HG02798 (cell line): Measurements from ENCODE around the gene FOXL2.
"Not testable (repeated sequence)": the region's sequence is repeated elsewhere in the genome, so short reads cannot be mapped to it uniquely, and the experiment has no call there.

Experiments used
- ATAC-seq: cut with Tn5 transposase; IDR thresholded peaks from one replicate; pipeline ENCODE4 v1.9.1; 2021; ENCODE audit warnings: mild to moderate bottlenecking; ENCODE audit not compliant: unreplicated experiment, poor library complexity

The FOXL2 gene

GRCh38 chr3:138935505-138935862 lies 11.5 kb downstream of the FOXL2 start:
- ATAC-seq, result no peak

- no peak for ATAC-seq
These were observed 12.8 kb downstream of the FOXL2 start for GRCh38 chr3:138933981-138934691.

GRCh38 chr3:138933068-138933668 lies 13.8 kb downstream of the FOXL2 start:
- ATAC-seq, result no peak

GRCh38 chr3:138928727-138929372 lies 18.1 kb downstream of the FOXL2 start:
- ATAC-seq, result no peak

GRCh38 chr3:138923531-138923994 lies 23.4 kb downstream of the FOXL2 start:
- ATAC-seq, result peak; percentile 89

GRCh38 chr3:138922400-138922799 lies 24.5 kb downstream of the FOXL2 start:
- not testable (repeated sequence) for ATAC-seq

- no peak for ATAC-seq
These were observed 25.3 kb downstream of the FOXL2 start for GRCh38 chr3:138921316-138922292.

GRCh38 chr3:138919325-138919724 lies 27.6 kb downstream of the FOXL2 start:
- no peak for ATAC-seq

GRCh38 chr3:138916824-138917223 lies 30.1 kb downstream of the FOXL2 start:
- no peak for ATAC-seq

GRCh38 chr3:138915503-138916498 lies 31.1 kb downstream of the FOXL2 start:
- peak; percentile 89 for ATAC-seq

- ATAC-seq, result peak; percentile 22
These were observed 32.0 kb downstream of the FOXL2 start for GRCh38 chr3:138914870-138915502.

- ATAC-seq, result no peak
These were observed 33.2 kb downstream of the FOXL2 start for GRCh38 chr3:138913766-138914165.

- no peak for ATAC-seq
These were observed 34.7 kb downstream of the FOXL2 start for GRCh38 chr3:138912237-138912636.

GRCh38 chr3:138911621-138912020 lies 35.3 kb downstream of the FOXL2 start:
- ATAC-seq, result no peak

GRCh38 chr3:138909904-138910303 lies 37.0 kb downstream of the FOXL2 start:
- ATAC-seq, result no peak

- ATAC-seq, result no peak
These were observed 38.1 kb downstream of the FOXL2 start for GRCh38 chr3:138908846-138909245.

- ATAC-seq, result no peak
These were observed 39.4 kb downstream of the FOXL2 start for GRCh38 chr3:138907539-138907938.

GRCh38 chr3:138902171-138902570 lies 44.8 kb downstream of the FOXL2 start:
- no peak for ATAC-seq

- no peak for ATAC-seq
These were observed 45.4 kb downstream of the FOXL2 start for GRCh38 chr3:138901567-138901966.
